ENCODE measurements around the gene USP34.
"Not testable (repeated sequence)": the region's sequence is repeated elsewhere in the genome, so short reads cannot be mapped to it uniquely, and the experiment has no call there.

USP34 gene

GRCh38 chr2:61181382-61182058, 289.4 kb downstream of the USP34 start:
- no peak for DNase-seq

GRCh38 chr2:61180686-61181085, 290.2 kb downstream of the USP34 start:
- DNase-seq: no peak

- DNase-seq: peak; percentile 92
Observed at GRCh38 chr2:61179701-61180639, 290.9 kb downstream of the USP34 start.

GRCh38 chr2:61178603-61179545, 292.0 kb downstream of the USP34 start:
- DNase-seq: peak; percentile 28

- DNase-seq: peak; percentile 43
Observed at GRCh38 chr2:61177727-61178549, 292.9 kb downstream of the USP34 start.

GRCh38 chr2:61176755-61177726, 293.8 kb downstream of the USP34 start:
- DNase-seq: peak; percentile 91

- no peak for DNase-seq
Observed at GRCh38 chr2:61175036-61175435, 295.9 kb downstream of the USP34 start.

GRCh38 chr2:61173116-61173515, 297.8 kb downstream of the USP34 start:
- no peak for DNase-seq

- no peak for DNase-seq
Observed at GRCh38 chr2:61172671-61173070, 298.2 kb downstream of the USP34 start.

GRCh38 chr2:61167579-61167978, 303.3 kb downstream of the USP34 start:
- no peak for DNase-seq

- no peak for DNase-seq
Observed at GRCh38 chr2:61165946-61166345, 304.9 kb downstream of the USP34 start.

GRCh38 chr2:61165082-61165481, 305.8 kb downstream of the USP34 start:
- not testable (repeated sequence) for DNase-seq

GRCh38 chr2:61162721-61163120, 308.2 kb downstream of the USP34 start:
- DNase-seq: no peak

- DNase-seq: no peak
Observed at GRCh38 chr2:61161888-61162287, 309.0 kb downstream of the USP34 start, which contains the start of gene C2orf74. Gene C2orf74, plus strand, starts transcription at chr2:61162188. Its CDS starts 327 bp downstream, at chr2:61162515.

- DNase-seq: no peak
Observed at GRCh38 chr2:61158356-61158955, 312.4 kb downstream of the USP34 start.

GRCh38 chr2:61157371-61158003, 313.4 kb downstream of the USP34 start:
- DNase-seq: no peak

- peak; percentile 14 for DNase-seq
Observed at GRCh38 chr2:61151436-61151835, 319.5 kb downstream of the USP34 start.

GRCh38 chr2:61149074-61149473, 321.8 kb downstream of the USP34 start:
- DNase-seq: no peak

GRCh38 chr2:61148091-61148490, 322.8 kb downstream of the USP34 start:
- not testable (repeated sequence) for DNase-seq

- DNase-seq: no peak
Observed at GRCh38 chr2:61145990-61146389, 324.9 kb downstream of the USP34 start.

All from hematopoietic multipotent progenitor cell treated with erythropoietin and hydrocortisone succinate and interleukin-3 and kit ligand, for 8 days (in vitro differentiated cells).